Endothelial cell of umbilical vein (primary cell): Measurements from ENCODE around the gene CYP2A6. TPM values are rescaled to one million over a fixed set of nuclear protein-coding genes. Genes with fewer than 3 reads are reported as not detected.

Experiments
- BruUV-seq: library from RNA; stranded (reverse); fragments of 400-500 nt; replicated peaks from 2 replicates; lab custom pipeline; 2021; lab: Mats Ljungman, UMichigan
- CTCF ChIA-PET: fragments of 300-600, 350-600 bp; sonication (Branson Sonifier 250); formaldehyde crosslinking; loops from one replicate; lab custom pipeline; 2021; ENCODE audit warnings: antibody characterized with exemption, inconsistent platforms; lab: Charles Lee
- POLR2A ChIA-PET: fragments of 300-600, 350-600 bp; sonication (Branson Sonifier 250); formaldehyde crosslinking; loops from one replicate; lab custom pipeline; 2021; ENCODE audit warnings: antibody characterized with exemption, inconsistent platforms; lab: Charles Lee
- DNase-seq: peaks from one replicate; pipeline ENCODE4 v3.0.0-alpha.2; 2011; ENCODE audit warnings: low read depth, low spot score
- FAIRE-seq: peaks from 2 replicates; lab custom pipeline; 2011; peaks lifted over from hg19 to GRCh38; lab: Jason Lieb, UNC
- H2AFZ ChIP-seq: 2 replicates; pipeline ENCODE4 v1.6.0; 2012; ENCODE audit warnings: low read depth, low read length, control low read depth, inconsistent platforms
- H3K27ac ChIP-seq: 2 replicates; pipeline ENCODE4 v1.5.1; 2011; ENCODE audit warnings: low read depth, mild to moderate bottlenecking, control low read depth, low read length, moderate library complexity; ENCODE audit not compliant: insufficient read depth
- H3K27me3 ChIP-seq, 2 experiments: 2 replicates each; pipeline versions ENCODE4 v1.6.0 to v1.6.1; 2011; ENCODE audit warnings: low read length in 2 of 2, mixed read lengths in 1 of 2; ENCODE audit not compliant: control insufficient read depth in 2 of 2, insufficient read depth in 2 of 2
- H3K36me3 ChIP-seq, 2 experiments: 2 replicates in 1 of 2; 3 replicates in 1 of 2; pipeline ENCODE4 v1.5.1; 2011; ENCODE audit warnings: low read length in 2 of 2, mild to moderate bottlenecking in 1 of 2, moderate library complexity in 1 of 2; ENCODE audit not compliant: control insufficient read depth in 2 of 2, insufficient read depth in 2 of 2; ENCODE audit errors: extremely low read depth in 1 of 2
- H3K4me1 ChIP-seq: 3 replicates; pipeline ENCODE4 v1.5.1; 2011; ENCODE audit warnings: mild to moderate bottlenecking, low read length; ENCODE audit not compliant: control insufficient read depth, insufficient read depth; ENCODE audit errors: extremely low read depth
- H3K4me2 ChIP-seq: 2 replicates; pipeline ENCODE4 v1.6.1; 2011; ENCODE audit warnings: low read length, control low read depth, mixed read lengths; ENCODE audit not compliant: insufficient read depth
- H3K4me3 ChIP-seq, 3 experiments: fragments of 200-600 bp in 1 of 3; sonication (generic), shearing (Covaris generic) in 1 of 3; replicated peaks in 1 of 3; 2 replicates each; pipeline ENCODE4 v1.5.1; 2011 to 2016; ENCODE audit warnings: control low read depth in 3 of 3, low read length in 3 of 3, mild to moderate bottlenecking in 2 of 3, inconsistent platforms in 1 of 3, low read depth in 1 of 3, moderate library complexity in 1 of 3; ENCODE audit not compliant: insufficient read depth in 1 of 3
- H3K79me2 ChIP-seq: 2 replicates; pipeline ENCODE4 v1.6.0; 2012; ENCODE audit warnings: low read length, inconsistent platforms; ENCODE audit not compliant: control insufficient read depth, insufficient read depth
- H3K9ac ChIP-seq: replicated peaks from 2 replicates; pipeline ENCODE3; 2011; ENCODE audit warnings: low read length, control low read depth; ENCODE audit not compliant: insufficient read depth; ENCODE audit errors: extremely low read depth
- H3K9me1 ChIP-seq: replicated peaks from 3 replicates; pipeline ENCODE4 v1.6.0; 2011; ENCODE audit warnings: mild to moderate bottlenecking, low read length; ENCODE audit not compliant: control insufficient read depth, insufficient read depth; ENCODE audit errors: extremely low read depth
- H3K9me3 ChIP-seq: replicated peaks from 2 replicates; pipeline ENCODE4 v1.5.1; 2012; ENCODE audit warnings: low read length, inconsistent platforms; ENCODE audit not compliant: control insufficient read depth, insufficient read depth
- H4K20me1 ChIP-seq: replicated peaks from 2 replicates; pipeline ENCODE3; 2011; ENCODE audit warnings: mild to moderate bottlenecking, low read length; ENCODE audit not compliant: control insufficient read depth, insufficient read depth; ENCODE audit errors: extremely low read depth
- CTCF ChIP-seq, 2 donors: IDR thresholded peaks; 1 replicate in 1 of 2; 2 replicates in 1 of 2; pipeline ENCODE4 v1.5.1; 2011; ENCODE audit warnings: low read length in 2 of 2, mild to moderate bottlenecking in 2 of 2, moderate library complexity in 2 of 2, control low read depth in 1 of 2, inconsistent platforms in 1 of 2, low read depth in 1 of 2; ENCODE audit not compliant: insufficient read depth in 1 of 2; ENCODE audit errors: extremely low read depth in 1 of 2
- EZH2 ChIP-seq: IDR thresholded peaks from 2 replicates; pipeline ENCODE4 v1.6.1; 2012; ENCODE audit warnings: borderline replicate concordance, low read depth, mild to moderate bottlenecking, moderate library complexity, low read length, inconsistent platforms; ENCODE audit not compliant: severe bottlenecking
- FOS ChIP-seq: IDR thresholded peaks from 2 replicates; pipeline ENCODE4 v1.6.1; 2011; ENCODE audit warnings: mild to moderate bottlenecking, low read length, moderate library complexity, borderline replicate concordance; ENCODE audit not compliant: insufficient read depth
- GATA2 ChIP-seq: IDR thresholded peaks from 2 replicates; pipeline ENCODE4 v1.7.0; 2011; ENCODE audit warnings: low read depth, mild to moderate bottlenecking, moderate library complexity, mixed read lengths, low read length; ENCODE audit not compliant: insufficient read length, insufficient read depth
- JUN ChIP-seq: IDR thresholded peaks from 2 replicates; pipeline ENCODE4 v1.6.1; 2011; ENCODE audit warnings: borderline replicate concordance, low read depth; ENCODE audit not compliant: insufficient read length, insufficient read depth
- MAX ChIP-seq: IDR thresholded peaks from 2 replicates; pipeline ENCODE4 v1.6.1; 2011; ENCODE audit not compliant: insufficient read depth, insufficient read length
- MYC ChIP-seq: IDR thresholded peaks from one replicate; pipeline ENCODE4 v1.6.1; 2011; ENCODE audit warnings: mild to moderate bottlenecking, low read depth, low read length
- POLR2A ChIP-seq: IDR thresholded peaks from 2 replicates; pipeline ENCODE4 v1.6.1; 2012; ENCODE audit warnings: low read depth, mild to moderate bottlenecking, control low read depth, low read length
- POLR2AphosphoS5 ChIP-seq: IDR thresholded peaks from 2 replicates; pipeline ENCODE4 v1.6.1; 2012; ENCODE audit warnings: low read depth, mild to moderate bottlenecking, control low read depth, low read length, moderate library complexity; ENCODE audit not compliant: insufficient read depth
- dilution Hi-C: fragments of 300-500 bp; cut with MboI; formaldehyde crosslinking; loops from one replicate; pipeline ENCODE4 v1.15.0; 2019; ENCODE audit warnings: low sequenced_read_pairs; ENCODE audit not compliant: extremely low pct_ligation_motif_present
- intact Hi-C: fragments of 100-400 bp; cut with micrococcal nuclease; formaldehyde crosslinking; loops from one replicate; pipeline ENCODE4 v1.10.0; 2022
- polyA plus RNA-seq, 4 experiments: library from polyadenylated mRNA; depleted of rRNA in 3 of 4; stranded (reverse) in 3 of 4; unstranded in 1 of 4; fragments of >200 nt; gene quantifications; 2 replicates each; pipeline versions ENCODE4 v1.2.1 to v1.2.3, GENCODE V29; 2011 to 2012; ENCODE audit warnings: missing spikeins in 1 of 4
- total RNA-seq: library from RNA; stranded (reverse); gene quantifications from 2 replicates; pipeline ENCODE4 v1.2.3, GENCODE V29; 2021

Gene CYP2A6
- total and polyA plus RNA-seq, 2 donors (not counting 3 experiments of a cell fraction or from before 2014, with no cell fraction given), result not detected

- CTCF ChIA-PET, result interaction anchor here (1.1 to 2.5 kb wide), 8 partner anchors 9 to 134 kb away, joined by 3 to 39 read pairs (median 9); partner anchors contain the start of genes ACTMAP, RAB4B and SNRPA
- intact Hi-C loops, result no loop called here
- FAIRE-seq, result no peak
- H3K79me2 ChIP-seq, result peaks cover 29% of the 10 kb centered on the region
- TF ChIP-seq JUN (no peak), MAX (no peak), CTCF (IDR thresholded peaks at IDR 0.05; ENCODE audit: extremely low read depth in 1 of 2, insufficient read depth in 1 of 2, low read depth in 1 of 2, low read length in 2 of 2) (no peak), POLR2A (no peak), POLR2AphosphoS5 (no peak), FOS (no peak), MYC (no peak), EZH2 (no peak), GATA2 (no peak)
- no peaks in the 10 kb centered on the region for H4K20me1 ChIP-seq
- DNase-seq, result no peak
- POLR2A ChIA-PET, result interaction anchor here (1.6 kb wide), 1 partner anchor 47 kb away, joined by 5 read pairs; the partner anchor contains the start of genes ACTMAP and SNRPA
- BruUV-seq, result no TSS peak
- H3K4me3 ChIP-seq, result no peak overlapping the region
- peaks cover 0 to 12% of the 10 kb centered on the region in 2 experiments for H3K36me3 ChIP-seq
- no peak overlapping the region for H3K9ac ChIP-seq
- H3K9me3 ChIP-seq, result no peaks in the 10 kb centered on the region
- H3K4me2 ChIP-seq, result no peak overlapping the region
- no peaks in the 10 kb centered on the region for H3K27me3 ChIP-seq
- H3K27ac ChIP-seq, result no peak overlapping the region
- peaks cover 32% of the 10 kb centered on the region for H3K4me1 ChIP-seq
- dilution Hi-C loops, result no loop called here
- no peaks in the 10 kb centered on the region for H3K9me1 ChIP-seq
- no peak overlapping the region for H2AFZ ChIP-seq
These were observed 52.9 kb downstream of the CYP2A6 start for GRCh38 chr19:40797166-40797962.

Other genes starting within 250 kb of the CYP2A6 start
- gene LTBP4, start 249.1 kb downstream of the CYP2A6 start, total RNA-seq, result 38.0 and 67.4 TPM in 2 replicates
- 25.9 and 31.4 TPM in 2 replicates for gene LTBP4, start 249.1 kb downstream of the CYP2A6 start, polyA plus RNA-seq
- 46.7 and 47.4 TPM in 2 replicates for gene NUMBL, start 159.8 kb downstream of the CYP2A6 start, total RNA-seq
- 21.5 and 31.5 TPM in 2 replicates for gene NUMBL, start 159.8 kb downstream of the CYP2A6 start, polyA plus RNA-seq
- 15.3 and 19.2 TPM in 2 replicates for gene COQ8B, start 133.6 kb downstream of the CYP2A6 start, total RNA-seq
- gene COQ8B, start 133.6 kb downstream of the CYP2A6 start, polyA plus RNA-seq, result 16.2 and 21.5 TPM in 2 replicates
- 16.1 and 16.9 TPM in 2 replicates for gene ITPKC, start 133.3 kb downstream of the CYP2A6 start, total RNA-seq
- gene ITPKC, start 133.3 kb downstream of the CYP2A6 start, polyA plus RNA-seq, result 7.2 and 7.3 TPM in 2 replicates
- 7.7 and 9.1 TPM in 2 replicates for gene ACTMAP, start 100.0 kb downstream of the CYP2A6 start, total RNA-seq
- 5.2 and 5.3 TPM in 2 replicates for gene ACTMAP, start 100.0 kb downstream of the CYP2A6 start, polyA plus RNA-seq
- gene SNRPA, start 99.2 kb downstream of the CYP2A6 start, total RNA-seq, result 131 and 139 TPM in 2 replicates
- gene SNRPA, start 99.2 kb downstream of the CYP2A6 start, polyA plus RNA-seq, result 84.6 and 109 TPM in 2 replicates
- not detected in 2 replicates for gene MIA, start 74.9 kb downstream of the CYP2A6 start, total RNA-seq
- 0.32 TPM in 1 of 2 replicates, not detected in the other for gene MIA, start 74.9 kb downstream of the CYP2A6 start, polyA plus RNA-seq
- gene RAB4B, start 72.2 kb downstream of the CYP2A6 start, total RNA-seq, result 31.4 and 33.6 TPM in 2 replicates
- 61.0 and 65.8 TPM in 2 replicates for gene RAB4B, start 72.2 kb downstream of the CYP2A6 start, polyA plus RNA-seq
- gene EGLN2, start 51.3 kb downstream of the CYP2A6 start, total RNA-seq, result 147 and 152 TPM in 2 replicates
- 118 and 124 TPM in 2 replicates for gene EGLN2, start 51.3 kb downstream of the CYP2A6 start, polyA plus RNA-seq
- gene CYP2A7, start 31.8 kb upstream of the CYP2A6 start, total RNA-seq, result not detected in 2 replicates
- not detected in 2 replicates for gene CYP2A7, start 31.8 kb upstream of the CYP2A6 start, polyA plus RNA-seq
- not detected in 2 replicates for gene CYP2B6, start 140.8 kb upstream of the CYP2A6 start, total RNA-seq
- gene CYP2B6, start 140.8 kb upstream of the CYP2A6 start, polyA plus RNA-seq, result not detected in 2 replicates
- not detected in 2 replicates for gene CYP2A13, start 238.0 kb upstream of the CYP2A6 start, total RNA-seq
- not detected in 2 replicates for gene CYP2A13, start 238.0 kb upstream of the CYP2A6 start, polyA plus RNA-seq